SW 1271 (cell line): Measurements from ENCODE around the gene MSI2.
"Not testable (repeated sequence)": the region's sequence is repeated elsewhere in the genome, so short reads cannot be mapped to it uniquely, and the experiment has no call there.

ENCODE experiments used
- DNase-seq, 2 experiments: peaks; one replicate each; lab custom pipeline; 2025; lab: John Stamatoyannopoulos, UW

MSI2 gene

GRCh38 chr17:57617218-57617617, 360.9 kb downstream of the MSI2 start:
- no peak for DNase-seq

GRCh38 chr17:57619061-57619937, 363.0 kb downstream of the MSI2 start:
- DNase-seq, result no peak

- DNase-seq, result no peak
Measured at GRCh38 chr17:57620576-57620975, 364.3 kb downstream of the MSI2 start.

GRCh38 chr17:57621791-57622190, 365.5 kb downstream of the MSI2 start:
- DNase-seq, result not testable (repeated sequence)

- no peak for DNase-seq
Measured at GRCh38 chr17:57622306-57622682, 366.0 kb downstream of the MSI2 start.

- no peak for DNase-seq
Measured at GRCh38 chr17:57622683-57623433, 366.5 kb downstream of the MSI2 start.

GRCh38 chr17:57623620-57624019, 367.3 kb downstream of the MSI2 start:
- DNase-seq, result no peak

GRCh38 chr17:57624386-57624785, 368.1 kb downstream of the MSI2 start:
- DNase-seq, result no peak

- DNase-seq, result no peak
Measured at GRCh38 chr17:57625511-57625910, 369.2 kb downstream of the MSI2 start.

- DNase-seq, result no peak
Measured at GRCh38 chr17:57625957-57626356, 369.6 kb downstream of the MSI2 start.

GRCh38 chr17:57626520-57627210, 370.3 kb downstream of the MSI2 start:
- no peak for DNase-seq

- no peak for DNase-seq
Measured at GRCh38 chr17:57627591-57627990, 371.3 kb downstream of the MSI2 start.

- no peak for DNase-seq
Measured at GRCh38 chr17:57628421-57628820, 372.1 kb downstream of the MSI2 start.

- no peak for DNase-seq
Measured at GRCh38 chr17:57629470-57629869, 373.1 kb downstream of the MSI2 start.

- no peak for DNase-seq
Measured at GRCh38 chr17:57629886-57630285, 373.6 kb downstream of the MSI2 start.

- DNase-seq, result no peak
Measured at GRCh38 chr17:57630736-57631135, 374.4 kb downstream of the MSI2 start.

- no peak for DNase-seq
Measured at GRCh38 chr17:57631871-57632270, 375.5 kb downstream of the MSI2 start.

- no peak for DNase-seq
Measured at GRCh38 chr17:57632294-57632693, 376.0 kb downstream of the MSI2 start.

- no peak for DNase-seq
Measured at GRCh38 chr17:57633236-57633635, 376.9 kb downstream of the MSI2 start.

- no peak for DNase-seq
Measured at GRCh38 chr17:57634713-57635465, 378.6 kb downstream of the MSI2 start.

- DNase-seq, result no peak
Measured at GRCh38 chr17:57636274-57636673, 380.0 kb downstream of the MSI2 start.
